ENCODE data around the gene ZFP28.

Gene ZFP28

DNA sequence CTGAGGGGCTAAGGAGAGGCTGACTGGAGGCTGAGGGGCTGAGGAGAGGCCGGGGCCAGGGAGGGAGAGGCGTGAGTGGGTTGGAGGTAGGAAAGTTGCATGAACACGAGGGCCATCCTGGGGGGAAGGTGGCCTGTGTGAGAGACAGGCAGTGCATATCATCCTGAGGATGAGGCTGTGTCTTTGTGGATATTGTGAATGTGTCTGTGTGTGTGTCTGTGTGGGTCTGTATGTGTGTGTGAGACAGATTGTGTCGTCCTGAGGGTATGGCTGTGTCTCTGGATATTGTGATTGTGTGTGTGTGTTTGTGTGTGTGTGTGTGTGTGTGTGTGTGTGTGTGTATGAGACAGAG, 56.8 kb downstream of the ZFP28 start:
- DNase-seq (ENCODE audit: low read depth, low spot score), result no peak

DNA sequence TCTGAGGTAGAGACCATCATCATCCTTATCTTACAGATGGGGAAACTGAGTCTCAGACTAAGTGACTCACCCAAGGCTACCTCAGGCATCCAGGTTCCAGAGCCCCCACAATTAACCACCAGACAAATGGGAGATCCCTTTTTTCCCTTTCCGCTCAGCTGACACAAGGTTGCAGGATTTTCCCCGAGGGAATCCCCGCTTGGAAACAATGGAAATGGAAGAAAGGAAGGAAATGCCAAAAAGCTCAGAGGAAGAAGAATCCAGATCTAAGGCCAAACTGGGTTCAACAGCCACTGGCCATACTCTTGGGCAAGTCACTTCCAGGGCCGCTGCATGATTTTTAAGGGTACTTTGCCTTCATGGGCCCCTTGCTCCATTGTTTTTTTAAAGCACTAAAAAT, 57.9 kb downstream of the ZFP28 start:
- DNase-seq (ENCODE audit: low read depth, low spot score), result no peak

GRCh38 chr19:56597696-56598095, 58.9 kb downstream of the ZFP28 start:
- no peak for DNase-seq (ENCODE audit: low read depth, low spot score)

DNA sequence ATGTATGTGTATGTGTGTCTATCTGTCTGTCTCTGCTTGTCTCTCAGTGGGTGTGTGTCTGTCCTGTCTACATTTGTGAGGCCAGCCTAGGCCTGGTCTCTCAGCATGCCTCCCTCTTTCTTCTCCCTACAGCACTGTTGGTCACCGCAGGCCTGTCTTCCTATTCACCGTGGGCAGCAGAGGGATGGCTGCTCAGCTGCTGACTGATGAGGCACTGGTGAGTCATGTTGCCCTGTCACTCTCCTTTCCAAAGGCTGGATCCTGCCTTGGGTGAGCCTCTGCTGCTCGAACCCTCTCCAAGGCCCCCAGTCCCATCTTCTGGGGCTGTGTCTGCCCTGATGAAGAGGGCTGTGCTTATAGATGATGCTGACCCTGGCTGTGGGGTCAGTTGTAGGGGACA, 62.6 kb downstream of the ZFP28 start:
- no peak for DNase-seq (ENCODE audit: low read depth, low spot score)

GRCh38 chr19:56603829-56604228, 65.1 kb downstream of the ZFP28 start:
- no peak for DNase-seq (ENCODE audit: low read depth, low spot score)
